ENCODE measurements around the gene PVR. TPM values are rescaled to one million over a fixed set of nuclear protein-coding genes. Genes with fewer than 3 reads are reported as not detected.

PVR gene, protein sequence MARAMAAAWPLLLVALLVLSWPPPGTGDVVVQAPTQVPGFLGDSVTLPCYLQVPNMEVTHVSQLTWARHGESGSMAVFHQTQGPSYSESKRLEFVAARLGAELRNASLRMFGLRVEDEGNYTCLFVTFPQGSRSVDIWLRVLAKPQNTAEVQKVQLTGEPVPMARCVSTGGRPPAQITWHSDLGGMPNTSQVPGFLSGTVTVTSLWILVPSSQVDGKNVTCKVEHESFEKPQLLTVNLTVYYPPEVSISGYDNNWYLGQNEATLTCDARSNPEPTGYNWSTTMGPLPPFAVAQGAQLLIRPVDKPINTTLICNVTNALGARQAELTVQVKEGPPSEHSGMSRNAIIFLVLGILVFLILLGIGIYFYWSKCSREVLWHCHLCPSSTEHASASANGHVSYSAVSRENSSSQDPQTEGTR
- 77.2 and 93.9 TPM in 2 replicates for total RNA-seq

DNA sequence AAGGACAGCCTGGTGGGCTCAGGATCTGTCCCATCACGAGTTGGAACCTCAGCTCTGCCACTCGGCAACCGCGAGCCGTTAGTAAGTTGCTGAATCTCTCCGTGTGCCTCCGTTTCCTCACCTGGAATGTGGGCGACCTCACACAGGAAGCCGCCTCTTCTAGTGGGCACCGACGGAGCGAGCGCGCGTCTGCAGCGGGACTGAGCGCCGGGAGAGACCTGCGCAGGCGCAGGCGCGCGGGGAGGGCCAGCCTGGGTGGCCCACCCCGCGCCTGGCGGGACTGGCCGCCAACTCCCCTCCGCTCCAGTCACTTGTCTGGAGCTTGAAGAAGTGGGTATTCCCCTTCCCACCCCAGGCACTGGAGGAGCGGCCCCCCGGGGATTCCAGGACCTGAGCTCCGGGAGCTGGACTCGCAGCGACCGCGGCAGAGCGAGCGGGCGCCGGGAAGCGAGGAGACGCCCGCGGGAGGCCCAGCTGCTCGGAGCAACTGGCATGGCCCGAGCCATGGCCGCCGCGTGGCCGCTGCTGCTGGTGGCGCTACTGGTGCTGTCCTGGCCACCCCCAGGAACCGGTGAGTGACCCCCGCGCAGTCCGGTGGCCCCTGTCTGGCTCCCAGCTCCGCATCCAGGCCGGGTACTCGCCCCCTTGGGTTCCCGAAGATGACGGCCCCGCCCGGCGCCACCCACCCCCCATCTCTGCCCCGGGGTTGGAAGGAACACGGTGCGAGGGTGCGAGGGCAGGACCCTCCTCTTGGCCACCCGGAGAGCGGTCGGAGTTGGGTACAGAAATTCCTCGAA is at the start of gene PVR:
PVR (plus strand) TSS at position 306 of the 797 bp plus-strand sequence; CDS start at position 493, 187 bp downstream.

DNA sequence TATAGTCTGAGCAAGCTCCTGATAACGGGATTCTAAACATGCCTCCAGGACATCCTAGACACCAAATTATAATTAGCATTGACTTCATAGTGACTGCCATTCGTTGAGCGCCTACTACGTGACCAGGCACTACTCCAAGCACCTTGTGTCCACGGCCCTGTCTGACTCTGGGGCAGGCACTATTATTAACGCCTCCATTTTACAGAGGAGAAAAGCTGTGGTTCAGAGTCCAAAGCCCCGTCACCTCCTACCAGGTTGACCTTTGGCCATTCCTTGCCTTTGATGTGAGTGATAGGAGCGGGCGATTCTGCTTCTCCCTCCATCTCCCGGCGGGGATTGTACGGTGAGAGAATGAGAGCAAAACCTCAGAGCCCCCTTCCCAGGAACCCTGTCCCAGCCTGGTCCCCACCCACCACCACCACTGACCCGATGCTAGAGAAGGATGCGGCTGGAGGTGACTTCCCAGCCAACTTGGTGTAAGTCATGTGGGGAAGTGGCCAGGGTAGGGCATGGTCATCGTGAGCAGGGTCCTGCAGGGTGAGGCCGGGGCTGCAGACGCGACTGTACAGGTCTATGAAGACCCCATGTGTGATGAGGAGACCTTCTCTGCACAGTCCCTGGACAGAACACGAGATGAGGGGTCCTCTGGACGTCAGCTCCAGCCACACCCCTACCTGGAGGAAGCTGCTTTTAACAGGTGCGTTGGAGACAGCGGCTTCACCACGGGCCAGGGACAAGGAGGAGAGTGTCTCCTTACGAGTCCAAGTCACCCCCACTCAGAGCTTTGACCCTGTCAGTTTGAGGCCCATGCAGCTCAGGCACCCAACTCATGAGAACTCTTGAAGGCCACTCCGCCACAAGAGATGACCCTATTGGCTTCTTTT is 30.2 kb upstream of the PVR start, which contains the start of gene IGSF23:
IGSF23 (plus strand) TSS at position 269 of the 884 bp plus-strand sequence; CDS start at position 352, 83 bp downstream.

DNA sequence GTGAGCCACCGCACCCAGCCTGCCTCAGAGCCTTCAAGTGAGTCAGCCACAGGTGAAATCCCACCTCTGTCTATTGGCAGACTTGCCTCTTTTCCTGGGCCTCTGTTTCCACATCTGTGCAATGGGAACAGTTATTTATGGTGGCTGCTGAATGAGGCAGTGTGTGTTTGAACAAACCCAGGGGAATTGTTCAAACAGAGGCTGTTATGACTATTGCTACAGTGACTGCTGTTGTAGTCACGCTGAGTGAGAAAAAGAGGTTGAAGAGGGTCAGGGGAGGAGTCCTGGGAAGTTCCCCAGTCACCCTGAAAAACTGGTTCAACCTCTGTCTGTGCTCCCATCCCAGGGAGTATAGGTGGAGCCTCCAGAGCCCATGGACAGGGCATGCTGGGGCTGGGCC is 27.7 kb downstream of the PVR start, which contains the start of gene CEACAM19:
CEACAM19 (plus strand) TSS at position 83 of the 400 bp plus-strand sequence. CDS start 450 bp downstream, outside the sequence.

DNA sequence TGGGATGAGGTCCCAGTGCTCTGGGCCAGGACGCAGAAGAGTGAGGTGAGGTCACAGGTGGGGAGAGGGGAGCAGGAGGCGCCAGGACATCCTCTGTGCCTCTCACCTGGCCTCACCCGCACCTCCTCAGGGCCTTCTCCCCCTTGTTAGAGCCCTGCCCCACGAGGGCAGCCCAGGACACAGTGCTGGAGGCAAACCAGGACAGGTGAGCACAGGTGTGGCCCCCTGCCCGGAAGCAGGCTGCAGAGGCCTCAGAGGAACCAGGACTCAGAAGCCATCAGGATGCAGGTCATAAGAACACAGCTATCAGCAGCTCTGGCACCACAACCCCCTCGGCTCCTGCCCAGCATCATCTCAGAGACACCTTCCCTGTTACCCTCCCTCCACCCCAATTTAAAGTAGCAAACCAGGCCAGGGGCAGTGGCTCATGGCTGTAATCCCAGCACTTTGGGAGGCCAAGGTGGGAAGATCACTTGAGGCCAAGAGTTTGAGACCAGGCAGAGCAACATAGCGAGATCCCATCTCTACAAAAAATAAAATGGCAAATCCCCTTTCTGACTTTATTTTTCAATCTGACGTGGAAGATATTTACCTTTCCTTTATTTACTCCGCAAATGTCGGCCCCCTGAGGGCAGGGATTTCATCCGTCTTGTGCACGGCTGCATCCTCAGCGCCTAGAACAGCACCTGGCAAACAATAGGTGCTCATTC is 54.9 kb downstream of the PVR start, which contains the start of gene CEACAM16:
CEACAM16 (plus strand) TSS at position 660 of the 710 bp plus-strand sequence. CDS start 2,306 bp downstream, outside the sequence.

Other genes starting within 250 kb of the PVR start
- 1.2 and 9.5 TPM in 2 replicates for gene ZNF285, start 242.3 kb upstream of the PVR start, total RNA-seq
- gene ZNF229, start 195.4 kb upstream of the PVR start, total RNA-seq, result 6.0 and 9.3 TPM in 2 replicates
- 2.5 and 7.4 TPM in 2 replicates for gene ZNF180, start 143.4 kb upstream of the PVR start, total RNA-seq
- gene CEACAM20, start 114.2 kb upstream of the PVR start, total RNA-seq, result not detected in 2 replicates
- gene IGSF23, start 30.3 kb upstream of the PVR start, total RNA-seq, result not detected in 2 replicates
- 0.38 and 2.5 TPM in 2 replicates for gene CEACAM19, start 27.6 kb downstream of the PVR start, total RNA-seq
- gene CEACAM16, start 55.2 kb downstream of the PVR start, total RNA-seq, result not detected in 2 replicates
- gene BCL3, start 104.8 kb downstream of the PVR start, total RNA-seq, result 13.7 and 14.0 TPM in 2 replicates
- gene CBLC, start 134.0 kb downstream of the PVR start, total RNA-seq, result 119 and 129 TPM in 2 replicates
- 35.2 and 40.1 TPM in 2 replicates for gene BCAM, start 165.2 kb downstream of the PVR start, total RNA-seq
- 73.2 and 81.6 TPM in 2 replicates for gene NECTIN2, start 202.4 kb downstream of the PVR start, total RNA-seq
- 68.0 and 175 TPM in 2 replicates for gene TOMM40, start 247.3 kb downstream of the PVR start, total RNA-seq